Aorta (tissue), 4 donors: ENCODE measurements around the gene MRPL53. TPM values are rescaled to one million over a fixed set of nuclear protein-coding genes. Genes with fewer than 3 reads are reported as not detected.

Experiments used
- polyA plus RNA-seq, 2 donors: library from polyadenylated mRNA; stranded (reverse); fragments of 200-250 nt; gene quantifications; one replicate each; pipeline ENCODE4 v1.2.3, GENCODE V29; 2013
- total RNA-seq, 2 donors: library from RNA; stranded (reverse); fragmentation: NEBNext Ultra II Directional; extraction: Animal tissue kit (Norgen Biotek cat#: 25700); gene quantifications; one replicate each; pipeline ENCODE4 v1.2.1, GENCODE V29; 2021
- donor health status: healthy with polysubstance abuse.
- donor health status: Bipolar disorder and iron deficiency.
- donor health status: DM: no; HTN: no; CAD: no.
- donor health status: DM: yes; HTN: yes; CAD: no.

The MRPL53 gene
- total and polyA plus RNA-seq, 4 donors = 55.1 to 63.1 (median 56.2) TPM

Other genes with a start within 250 kb of the MRPL53 start
- gene SLC4A5, start 129.3 kb downstream of the MRPL53 start, total RNA-seq = 1 to 10 TPM; 6.2 to 7.3 TPM
- 1 to 10 TPM in 1 of 2 donors, not detected in 1; 1.6 TPM for gene SLC4A5, start 129.3 kb downstream of the MRPL53 start, polyA plus RNA-seq
- gene DCTN1, start 92.4 kb downstream of the MRPL53 start, total RNA-seq = 100 to 1,000 TPM; 141 to 158 TPM
- 100 to 1,000 TPM in 1 of 2 donors, 10 to 100 TPM in 1; 73.8 to 106 TPM for gene DCTN1, start 92.4 kb downstream of the MRPL53 start, polyA plus RNA-seq
- gene C2orf81, start 51.1 kb downstream of the MRPL53 start, total RNA-seq = 1 to 10 TPM; 1.4 to 3.1 TPM
- 1 to 10 TPM; 1.3 to 4.5 TPM for gene C2orf81, start 51.1 kb downstream of the MRPL53 start, polyA plus RNA-seq
- gene WDR54, start 51.0 kb downstream of the MRPL53 start, total RNA-seq = 10 to 100 TPM in 1 of 2 donors, 1 to 10 TPM in 1; 6.3 to 10.2 TPM
- 10 to 100 TPM in 1 of 2 donors, 1 to 10 TPM in 1; 6.5 to 19.9 TPM for gene WDR54, start 51.0 kb downstream of the MRPL53 start, polyA plus RNA-seq
- 10 to 100 TPM; 11.7 to 27.7 TPM for gene RTKN, start 30.7 kb downstream of the MRPL53 start, total RNA-seq
- gene RTKN, start 30.7 kb downstream of the MRPL53 start, polyA plus RNA-seq = 10 to 100 TPM; 10.3 to 19.5 TPM
- 10 to 100 TPM; 29.3 to 38.2 TPM for gene INO80B, start 17.6 kb downstream of the MRPL53 start, total RNA-seq
- 10 to 100 TPM; 18.2 to 60.9 TPM for gene INO80B, start 17.6 kb downstream of the MRPL53 start, polyA plus RNA-seq
- gene WBP1, start 14.2 kb downstream of the MRPL53 start, total RNA-seq = 10 to 100 TPM; 38.1 to 56.5 TPM
- 100 to 1,000 TPM in 1 of 2 donors, 10 to 100 TPM in 1; 59.2 to 149 TPM for gene WBP1, start 14.2 kb downstream of the MRPL53 start, polyA plus RNA-seq
- gene MOGS, start 7.3 kb downstream of the MRPL53 start, total RNA-seq = 10 to 100 TPM; 33.4 to 45.1 TPM
- gene MOGS, start 7.3 kb downstream of the MRPL53 start, polyA plus RNA-seq = 10 to 100 TPM; 13.8 to 36.2 TPM
- gene CCDC142, start 10.3 kb upstream of the MRPL53 start, total RNA-seq = 10 to 100 TPM; 16.1 to 26.0 TPM
- 1 to 10 TPM; 3.4 to 9.3 TPM for gene CCDC142, start 10.3 kb upstream of the MRPL53 start, polyA plus RNA-seq
- 10 to 100 TPM; 19.2 to 29.5 TPM for gene TTC31, start 10.4 kb upstream of the MRPL53 start, total RNA-seq
- gene TTC31, start 10.4 kb upstream of the MRPL53 start, polyA plus RNA-seq = 10 to 100 TPM in 1 of 2 donors, 1 to 10 TPM in 1; 4.0 to 18.4 TPM
- under 1 TPM; 0.75 to 0.87 TPM for gene LBX2, start 26.9 kb upstream of the MRPL53 start, total RNA-seq
- 1 to 10 TPM in 1 of 2 donors, under 1 TPM in 1; 0.88 to 1.7 TPM for gene LBX2, start 26.9 kb upstream of the MRPL53 start, polyA plus RNA-seq
- gene PCGF1, start 35.0 kb upstream of the MRPL53 start, total RNA-seq = 10 to 100 TPM; 13.3 to 15.9 TPM
- 10 to 100 TPM in 1 of 2 donors, 1 to 10 TPM in 1; 8.0 to 17.5 TPM for gene PCGF1, start 35.0 kb upstream of the MRPL53 start, polyA plus RNA-seq
- not detected for gene TLX2, start 41.8 kb upstream of the MRPL53 start, total RNA-seq
- gene TLX2, start 41.8 kb upstream of the MRPL53 start, polyA plus RNA-seq = not detected
- gene DQX1, start 53.6 kb upstream of the MRPL53 start, total RNA-seq = under 1 TPM in 1 of 2 donors, not detected in 1; 0.24 TPM
- 1 to 10 TPM in 1 of 2 donors, not detected in 1; 4.1 TPM for gene DQX1, start 53.6 kb upstream of the MRPL53 start, polyA plus RNA-seq
- gene AUP1, start 57.0 kb upstream of the MRPL53 start, total RNA-seq = 10 to 100 TPM; 73.0 to 85.4 TPM
- gene AUP1, start 57.0 kb upstream of the MRPL53 start, polyA plus RNA-seq = 100 to 1,000 TPM in 1 of 2 donors, 10 to 100 TPM in 1; 49.5 to 279 TPM
- gene HTRA2, start 57.3 kb upstream of the MRPL53 start, total RNA-seq = 10 to 100 TPM; 31.9 to 35.4 TPM
- 10 to 100 TPM; 27.4 to 46.9 TPM for gene HTRA2, start 57.3 kb upstream of the MRPL53 start, polyA plus RNA-seq
- 10 to 100 TPM; 18.9 to 27.1 TPM for gene LOXL3, start 81.3 kb upstream of the MRPL53 start, total RNA-seq
- gene LOXL3, start 81.3 kb upstream of the MRPL53 start, polyA plus RNA-seq = 10 to 100 TPM in 1 of 2 donors, 1 to 10 TPM in 1; 6.4 to 16.9 TPM
- gene DOK1, start 82.0 kb upstream of the MRPL53 start, total RNA-seq = 10 to 100 TPM; 18.2 to 19.6 TPM
- 10 to 100 TPM; 14.9 to 16.3 TPM for gene DOK1, start 82.0 kb upstream of the MRPL53 start, polyA plus RNA-seq
- 1 to 10 TPM in 1 of 2 donors, not detected in 1; 1.3 TPM for gene M1AP, start 175.7 kb upstream of the MRPL53 start, total RNA-seq
- not detected for gene M1AP, start 175.7 kb upstream of the MRPL53 start, polyA plus RNA-seq
- 10 to 100 TPM in 1 of 2 donors, 1 to 10 TPM in 1; 7.7 to 10.8 TPM for gene SEMA4F, start 181.6 kb upstream of the MRPL53 start, total RNA-seq
- gene SEMA4F, start 181.6 kb upstream of the MRPL53 start, polyA plus RNA-seq = 1 to 10 TPM; 1.4 to 6.7 TPM